KMS-11 (cell line): ENCODE results near the gene ADORA1.

Source experiments
- H2AFZ ChIP-seq: fragments of 200-600 bp; sonication (generic); 2 replicates; pipeline ENCODE4 v1.6.1; 2016; ENCODE audit warnings: antibody characterized with exemption, mixed run types, low read depth
- H3K27ac ChIP-seq: fragments of 200-600 bp; sonication (generic); 2 replicates; pipeline ENCODE4 v1.6.1; 2016; ENCODE audit warnings: mild to moderate bottlenecking, mixed run types
- H3K27me3 ChIP-seq: fragments of 200-600 bp; sonication (generic); 2 replicates; pipeline ENCODE4 v1.6.1; 2017; ENCODE audit warnings: mild to moderate bottlenecking, low read depth, mixed run types, moderate library complexity; ENCODE audit not compliant: insufficient read depth
- H3K36me3 ChIP-seq: fragments of 200-600 bp; sonication (generic); 2 replicates; pipeline ENCODE4 v1.6.1; 2017; ENCODE audit warnings: mild to moderate bottlenecking, mixed run types; ENCODE audit not compliant: insufficient read depth
- H3K4me1 ChIP-seq: fragments of 200-600 bp; sonication (generic); 2 replicates; pipeline ENCODE4 v1.6.1; 2016; ENCODE audit warnings: mild to moderate bottlenecking, low read depth, mixed run types; ENCODE audit not compliant: poor library complexity, severe bottlenecking
- H3K4me2 ChIP-seq: fragments of 200-600 bp; sonication (generic); 2 replicates; pipeline ENCODE4 v1.7.0; 2016; ENCODE audit warnings: mild to moderate bottlenecking, mixed run types
- H3K4me3 ChIP-seq: fragments of 200-600 bp; sonication (generic); IDR thresholded peaks from 2 replicates; pipeline ENCODE4 v1.6.1; 2017; ENCODE audit warnings: low read depth, low read length, mixed read lengths; ENCODE audit not compliant: insufficient read depth
- H3K79me2 ChIP-seq: fragments of 200-600 bp; sonication (generic); 2 replicates; pipeline ENCODE4 v1.6.1; 2016; ENCODE audit warnings: low read depth, mixed run types; ENCODE audit not compliant: insufficient read depth
- H3K9ac ChIP-seq: fragments of 200-600 bp; sonication (generic); 2 replicates; pipeline ENCODE4 v1.6.1; 2016; ENCODE audit warnings: mild to moderate bottlenecking, mixed run types
- H4K20me1 ChIP-seq: fragments of 200-600 bp; sonication (generic); 2 replicates; pipeline ENCODE4 v1.6.1; 2016; ENCODE audit warnings: mild to moderate bottlenecking, mixed run types; ENCODE audit not compliant: insufficient read depth
- CTCF ChIP-seq: fragments of 200-600 bp; sonication (generic); conservative IDR thresholded peaks from 2 replicates; pipeline ENCODE4 v1.6.1; 2017; ENCODE audit warnings: low read depth, mild to moderate bottlenecking, antibody characterized with exemption, low read length, moderate library complexity, mixed read lengths

Gene ADORA1

GRCh38 chr1:203208181-203208580, 80.7 kb downstream of the ADORA1 start:
- H3K36me3 ChIP-seq: no peaks in the 10 kb centered on the region
- H2AFZ ChIP-seq: no peak overlapping the region
- H3K4me1 ChIP-seq: no peaks in the 10 kb centered on the region
- H3K79me2 ChIP-seq: no peaks in the 10 kb centered on the region
- no peak overlapping the region for H3K27ac ChIP-seq
- no peaks in the 10 kb centered on the region for H3K27me3 ChIP-seq
- no peak overlapping the region for H3K4me3 ChIP-seq
- H3K4me2 ChIP-seq: no peak overlapping the region
- no peak for TF ChIP-seq CTCF
- no peaks in the 10 kb centered on the region for H4K20me1 ChIP-seq
- no peak overlapping the region for H3K9ac ChIP-seq

GRCh38 chr1:203210350-203210749, 82.8 kb downstream of the ADORA1 start:
- Histone ChIP-seq H3K9ac (no peak overlapping the region), H3K27me3 (no peaks in the 10 kb centered on the region)
- no peak for TF ChIP-seq CTCF

GRCh38 chr1:203210988-203211387, 83.5 kb downstream of the ADORA1 start:
- Histone ChIP-seq H3K4me1 (no peaks in the 10 kb centered on the region), H2AFZ (no peak overlapping the region), H4K20me1 (no peaks in the 10 kb centered on the region), H3K4me3 (no peak overlapping the region), H3K27me3 (no peaks in the 10 kb centered on the region), H3K79me2 (no peaks in the 10 kb centered on the region), H3K36me3 (no peaks in the 10 kb centered on the region), H3K9ac (no peak overlapping the region), H3K27ac (no peak overlapping the region), H3K4me2 (no peak overlapping the region)
- no peak for TF ChIP-seq CTCF

More at GRCh38 chr1:203210350-203210749, 82.8 kb downstream of the ADORA1 start:
- H2AFZ ChIP-seq: no peak overlapping the region
- no peak overlapping the region for H3K4me2 ChIP-seq
- H3K27ac ChIP-seq: no peak overlapping the region
- H3K79me2 ChIP-seq: no peaks in the 10 kb centered on the region
- no peaks in the 10 kb centered on the region for H4K20me1 ChIP-seq
- H3K4me3 ChIP-seq: no peak overlapping the region
- no peaks in the 10 kb centered on the region for H3K36me3 ChIP-seq
- H3K4me1 ChIP-seq: no peaks in the 10 kb centered on the region

GRCh38 chr1:203211812-203212211, 84.3 kb downstream of the ADORA1 start:
- no peak for TF ChIP-seq CTCF
- Histone ChIP-seq H3K4me1 (no peaks in the 10 kb centered on the region), H3K4me2 (no peak overlapping the region), H3K27ac (no peak overlapping the region), H4K20me1 (no peaks in the 10 kb centered on the region), H3K4me3 (no peak overlapping the region), H3K9ac (no peak overlapping the region), H3K79me2 (no peaks in the 10 kb centered on the region), H3K36me3 (no peaks in the 10 kb centered on the region), H3K27me3 (no peaks in the 10 kb centered on the region; the same call in 1 of the 2 replicates), H2AFZ (no peak overlapping the region)

- no peak for TF ChIP-seq CTCF
- no peak overlapping the region for H2AFZ ChIP-seq
- no peaks in the 10 kb centered on the region; the same call in 1 of the 2 replicates for H3K27me3 ChIP-seq
- H4K20me1 ChIP-seq: no peaks in the 10 kb centered on the region
- no peak overlapping the region for H3K27ac ChIP-seq
- H3K9ac ChIP-seq: no peak overlapping the region
- H3K4me1 ChIP-seq: no peaks in the 10 kb centered on the region
- H3K36me3 ChIP-seq: no peaks in the 10 kb centered on the region
- no peak overlapping the region for H3K4me2 ChIP-seq
- H3K79me2 ChIP-seq: no peaks in the 10 kb centered on the region
- H3K4me3 ChIP-seq: no peak overlapping the region
Measured at GRCh38 chr1:203213126-203213525, 85.6 kb downstream of the ADORA1 start.
